GM19025 (cell line): ENCODE results near the gene ROBO4.

ENCODE experiments used
- ATAC-seq: cut with Tn5 transposase; IDR thresholded peaks from one replicate; pipeline ENCODE4 v1.9.1; 2021; ENCODE audit warnings: mild to moderate bottlenecking, low read depth, moderate library complexity; ENCODE audit not compliant: unreplicated experiment

Gene ROBO4

GRCh38 chr11:124897674-124898262 is at the start of gene ROBO4:
TSS of gene ROBO4 (minus strand) at chr11:124897865. CDS start at chr11:124897795, 70 bp downstream.
- ATAC-seq = no peak

- ATAC-seq = no peak
These were observed 49.1 kb upstream of the ROBO4 start for GRCh38 chr11:124946735-124947141.

GRCh38 chr11:124945826-124946225 is 48.2 kb upstream of the ROBO4 start:
- ATAC-seq = no peak

GRCh38 chr11:124944565-124944964 is 46.9 kb upstream of the ROBO4 start:
- no peak for ATAC-seq

GRCh38 chr11:124943741-124944140 is 46.1 kb upstream of the ROBO4 start:
- ATAC-seq = no peak

- no peak for ATAC-seq
These were observed 45.6 kb upstream of the ROBO4 start for GRCh38 chr11:124943254-124943616.

GRCh38 chr11:124942466-124943253 is 45.0 kb upstream of the ROBO4 start:
- no peak for ATAC-seq

GRCh38 chr11:124941703-124942102 is 44.0 kb upstream of the ROBO4 start:
- ATAC-seq = no peak

DNA sequence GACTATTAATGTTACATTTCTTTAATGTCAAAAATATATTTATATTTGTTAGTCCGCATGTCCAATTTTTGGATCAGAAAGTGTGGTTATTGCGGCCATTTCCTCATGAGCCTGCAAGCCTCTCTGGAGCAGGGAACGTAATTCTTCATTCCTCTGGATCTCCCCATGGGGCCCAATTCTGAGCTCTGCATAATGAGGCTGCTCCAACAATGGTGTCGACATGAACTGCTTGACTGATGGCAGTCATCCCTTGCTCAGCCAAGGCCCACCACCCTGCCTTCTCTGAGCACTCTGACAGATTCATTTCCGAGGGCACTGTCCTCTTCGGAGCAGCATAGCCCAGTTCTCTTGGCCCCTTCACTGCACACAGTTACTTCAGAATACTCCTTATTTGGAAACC is 41.3 kb upstream of the ROBO4 start:
- ATAC-seq = no peak

- no peak for ATAC-seq
These were observed 40.6 kb upstream of the ROBO4 start for GRCh38 chr11:124938206-124938765.

DNA sequence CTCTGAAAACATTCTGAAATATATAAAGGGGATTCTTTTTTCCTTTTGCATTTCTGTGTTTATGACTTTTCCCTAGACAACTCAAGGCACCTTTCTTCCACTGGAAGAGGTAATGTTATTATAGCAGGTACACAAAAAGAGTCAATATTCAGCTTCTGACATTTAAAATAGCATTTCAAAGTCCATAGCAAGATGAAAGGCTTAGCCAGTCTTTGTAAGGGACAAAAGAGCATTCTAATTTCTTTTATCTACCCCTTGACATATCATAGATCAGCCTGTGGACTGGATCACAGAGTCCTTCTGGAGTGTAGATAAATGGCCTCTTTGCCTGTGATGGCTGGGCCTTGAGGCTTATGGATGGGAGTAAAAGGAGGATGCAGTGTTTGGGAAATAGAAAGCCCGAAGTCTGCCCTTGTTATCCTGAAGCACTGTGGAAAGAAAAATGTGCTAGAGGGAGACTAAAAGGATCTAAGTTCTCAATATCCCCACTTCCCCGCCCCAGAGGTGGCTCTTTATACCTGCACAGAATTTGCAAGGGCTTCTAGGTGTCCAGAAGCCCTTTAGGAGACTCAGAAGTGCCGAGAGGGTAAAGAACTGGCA is 39.8 kb upstream of the ROBO4 start:
- no peak for ATAC-seq

DNA sequence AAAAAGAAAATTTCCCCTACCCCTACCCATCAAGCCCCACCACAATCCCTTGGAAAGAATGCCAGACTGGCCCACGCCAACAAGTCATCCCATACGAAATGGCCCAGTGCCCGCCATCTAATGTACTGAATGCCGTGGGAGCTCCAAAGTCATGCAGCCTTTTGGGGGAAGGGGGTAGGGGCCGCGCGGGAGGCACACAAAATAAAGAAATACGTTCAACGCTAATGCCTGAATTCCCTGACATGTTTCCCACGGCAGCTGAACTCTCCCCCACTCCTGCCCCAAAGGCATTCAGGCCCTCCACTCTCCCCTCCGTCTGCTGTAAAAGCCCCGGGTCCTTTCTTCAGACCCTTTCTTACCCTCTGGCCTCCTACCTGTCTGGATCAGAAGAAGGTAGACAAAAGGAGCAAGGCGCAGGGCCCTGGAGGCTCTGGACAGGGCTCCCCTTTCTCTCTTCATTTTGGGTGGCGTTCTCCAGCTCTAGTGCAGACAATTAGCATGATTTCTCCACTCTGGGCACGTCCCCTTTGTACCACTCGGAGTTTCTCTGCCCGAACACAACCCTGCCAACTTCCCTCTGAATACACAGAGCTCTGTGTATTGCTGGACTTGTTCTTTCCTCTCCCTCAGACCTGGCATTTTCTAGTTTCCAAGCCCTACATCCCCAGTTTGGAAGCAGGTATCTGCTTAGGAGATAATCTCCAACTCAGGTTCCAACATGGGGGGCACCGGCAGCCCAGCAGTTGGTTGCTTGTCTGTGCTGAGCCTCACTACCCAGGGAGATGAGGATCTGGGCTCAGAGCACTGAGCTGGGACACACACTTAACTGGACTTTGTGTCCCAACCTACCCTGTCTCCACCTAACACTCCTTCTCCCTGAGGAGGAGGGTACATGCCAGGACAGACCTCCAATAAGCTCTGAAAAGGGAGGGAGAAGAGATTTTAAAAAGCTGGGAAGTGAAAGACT is 38.2 kb upstream of the ROBO4 start, which contains the start of gene HEPACAM:
HEPACAM (minus strand) TSS at position 500 of the 967 bp plus-strand sequence; CDS start at position 459, 41 bp downstream.
- ATAC-seq = no peak

DNA sequence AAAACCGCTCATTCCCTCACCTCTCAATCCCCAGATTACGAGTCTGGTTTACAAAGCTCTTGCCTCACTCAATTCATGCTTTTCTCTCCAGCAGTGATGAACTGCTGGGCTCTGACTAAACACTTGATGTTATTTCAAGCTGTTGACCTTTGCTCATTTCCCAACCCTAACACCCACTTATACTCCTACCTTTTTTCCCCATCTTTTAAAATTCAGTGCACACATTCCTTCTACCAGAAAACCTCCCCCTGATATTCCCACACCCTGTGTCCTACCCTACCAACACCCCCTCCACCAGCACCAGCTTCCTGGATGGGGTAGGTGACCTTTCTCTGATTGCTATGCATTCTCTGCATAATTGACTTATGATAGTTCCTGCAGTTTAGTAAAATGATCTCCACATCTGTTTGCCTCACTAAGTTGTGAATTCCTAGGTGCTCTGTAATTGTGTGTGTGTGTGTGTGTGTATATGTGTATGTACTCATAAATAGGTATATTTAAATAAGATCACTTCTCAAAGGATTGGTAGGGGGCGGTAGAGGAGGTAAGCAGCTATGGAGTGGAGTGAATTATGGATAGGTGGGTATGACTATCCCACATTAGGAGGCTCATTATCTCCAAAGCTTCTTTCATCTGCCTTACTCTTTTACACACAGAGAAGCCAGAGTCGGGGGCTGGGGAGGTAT is 37.3 kb upstream of the ROBO4 start:
- ATAC-seq = no peak

DNA sequence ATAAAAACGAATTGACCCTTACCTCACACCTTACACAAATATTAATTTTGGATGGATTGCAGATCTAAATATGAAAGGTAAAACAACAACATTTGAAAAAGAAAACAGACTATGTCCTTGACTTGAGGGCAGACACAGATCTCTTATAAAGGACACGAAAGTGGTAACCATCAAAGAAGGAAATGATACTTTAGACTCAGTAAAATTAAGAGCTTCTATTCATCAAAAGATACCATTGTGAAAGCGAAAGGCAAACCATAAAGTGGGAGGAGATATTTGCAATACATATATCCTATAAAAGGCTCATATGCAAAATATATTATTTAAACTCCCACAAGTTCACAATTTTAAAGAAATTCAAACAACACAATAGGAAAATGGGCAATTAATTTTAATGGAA is 33.1 kb upstream of the ROBO4 start:
- peak; percentile 46 for ATAC-seq

DNA sequence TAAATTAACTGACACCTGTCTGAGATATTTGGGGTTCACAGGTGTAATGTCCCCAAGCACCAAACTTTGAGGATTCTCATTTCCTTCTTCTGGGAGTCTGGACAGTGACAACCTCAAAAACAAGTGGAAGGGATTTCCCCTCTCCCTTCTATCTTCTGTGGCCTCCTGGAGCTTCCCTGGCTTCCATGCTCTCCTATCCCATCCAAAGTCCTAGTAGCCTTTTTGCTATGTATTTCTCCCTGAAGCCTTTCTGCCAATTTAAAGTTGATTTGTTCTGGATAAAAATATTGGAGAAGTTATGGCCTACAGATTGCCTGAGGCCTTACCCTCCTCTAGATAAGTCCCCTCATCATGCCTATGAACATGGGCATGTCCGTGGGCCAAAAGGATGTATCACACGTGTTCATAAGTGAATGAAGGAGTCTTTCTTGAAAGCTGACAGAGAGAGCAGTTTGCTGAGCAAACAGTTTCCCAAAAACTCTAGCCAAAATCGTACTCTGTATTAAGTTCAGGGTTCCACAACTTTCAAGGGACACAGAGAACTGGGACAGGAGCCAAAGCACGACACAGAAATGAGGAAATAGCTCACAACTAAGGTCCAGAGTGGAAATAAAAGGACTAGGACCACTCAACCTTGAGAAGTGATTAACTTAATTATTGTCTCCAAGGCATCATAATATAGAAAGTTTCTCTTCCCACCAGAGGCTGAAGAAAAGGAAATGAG is 31.4 kb upstream of the ROBO4 start:
- ATAC-seq = no peak

- no peak for ATAC-seq
These were observed 25.6 kb upstream of the ROBO4 start for GRCh38 chr11:124923296-124923695.

DNA sequence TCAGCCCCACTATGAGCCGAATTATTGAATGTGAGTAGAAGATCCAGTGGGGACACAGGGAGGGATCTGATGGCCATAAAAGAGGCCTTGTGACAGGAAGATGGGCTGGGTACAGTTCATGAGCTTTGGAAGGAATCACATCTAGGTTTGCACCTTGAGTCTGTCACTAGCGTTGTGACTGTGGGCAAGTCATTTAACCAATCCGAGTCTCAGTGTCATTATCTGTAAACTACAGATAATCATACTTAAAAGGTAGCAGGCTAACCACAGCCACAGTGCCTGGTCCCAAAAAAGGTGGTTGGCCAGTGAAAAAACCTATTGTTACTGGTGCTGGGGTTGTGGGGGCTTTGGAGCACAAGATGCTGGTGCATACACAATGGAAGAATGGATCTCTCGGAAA is 25.2 kb upstream of the ROBO4 start:
- ATAC-seq = no peak

GRCh38 chr11:124920870-124921609 is 23.4 kb upstream of the ROBO4 start:
- ATAC-seq = peak; percentile 72
